ENCODE results near the gene SP6.
A peak's percentile ranks its signal among the peaks of the same experiment; 100 is the strongest.

Gene SP6

GRCh38 chr17:47895856-47896671, 45.1 kb upstream of the SP6 start, which contains the start of gene SP2:
TSS of gene SP2 (plus strand) at chr17:47896236. CDS start at chr17:47896287, 51 bp downstream.
- no peaks in the 10 kb centered on the region for H3K36me3 ChIP-seq (replicated peaks)
- peak; percentile 100 for DNase-seq
- H3K27me3 ChIP-seq (replicated peaks), result no peaks in the 10 kb centered on the region
- peak within 1 kb of the TSS; percentile 98 for H3K27ac ChIP-seq
- TF ChIP-seq CTCF (IDR thresholded peaks at IDR 0.05; ENCODE audit: low read depth, low read length, missing control alignments), result peak; percentile 10
- peak within 1 kb of the TSS; percentile 94 for H3K4me3 ChIP-seq (ENCODE audit: low read depth, low read length)
- in situ Hi-C loops (cut with HindIII; ENCODE audit: low pct_ligation_motif_present, low sequenced_read_pairs), result no loop called here

GRCh38 chr17:47895347-47895855, 44.4 kb upstream of the SP6 start:
- H3K4me3 ChIP-seq (ENCODE audit: low read depth, low read length), result peak overlapping the region; percentile 94
- H3K27ac ChIP-seq, result peak overlapping the region; percentile 47
- no peak for TF ChIP-seq CTCF (IDR thresholded peaks at IDR 0.05; ENCODE audit: low read depth, low read length, missing control alignments)
- no peaks in the 10 kb centered on the region for H3K36me3 ChIP-seq (replicated peaks)
- DNase-seq, result no peak
- in situ Hi-C loops (cut with HindIII; ENCODE audit: low pct_ligation_motif_present, low sequenced_read_pairs), result no loop called here
- no peaks in the 10 kb centered on the region for H3K27me3 ChIP-seq (replicated peaks)

- in situ Hi-C loops (cut with HindIII; ENCODE audit: low pct_ligation_motif_present, low sequenced_read_pairs), result no loop called here
- H3K27me3 ChIP-seq (replicated peaks), result no peaks in the 10 kb centered on the region
- no peak for TF ChIP-seq CTCF (IDR thresholded peaks at IDR 0.05; ENCODE audit: low read depth, low read length, missing control alignments)
- peak overlapping the region; percentile 94 for H3K4me3 ChIP-seq (ENCODE audit: low read depth, low read length)
- H3K36me3 ChIP-seq (replicated peaks), result no peaks in the 10 kb centered on the region
- no peak for DNase-seq
- peak overlapping the region; percentile 47 for H3K27ac ChIP-seq
These were observed 43.8 kb upstream of the SP6 start for GRCh38 chr17:47894498-47895346.

- in situ Hi-C loops (cut with HindIII; ENCODE audit: low pct_ligation_motif_present, low sequenced_read_pairs), result no loop called here
- H3K4me3 ChIP-seq (ENCODE audit: low read depth, low read length), result no peak overlapping the region
- no peaks in the 10 kb centered on the region for H3K27me3 ChIP-seq (replicated peaks)
- DNase-seq, result no peak
- H3K36me3 ChIP-seq (replicated peaks), result no peaks in the 10 kb centered on the region
- no peak for TF ChIP-seq CTCF (IDR thresholded peaks at IDR 0.05; ENCODE audit: low read depth, low read length, missing control alignments)
- H3K27ac ChIP-seq, result no peak overlapping the region
These were observed 40.7 kb upstream of the SP6 start for GRCh38 chr17:47891545-47892088.

GRCh38 chr17:47889734-47890529, 39.0 kb upstream of the SP6 start:
- in situ Hi-C loops (cut with HindIII; ENCODE audit: low pct_ligation_motif_present, low sequenced_read_pairs), result no loop called here
- Histone ChIP-seq H3K4me3 (ENCODE audit: low read depth, low read length) (no peak overlapping the region), H3K36me3 (replicated peaks) (no peaks in the 10 kb centered on the region), H3K27me3 (replicated peaks) (peaks cover 1% of the 10 kb centered on the region), H3K27ac (no peak overlapping the region)
- TF ChIP-seq CTCF (IDR thresholded peaks at IDR 0.05; ENCODE audit: low read depth, low read length, missing control alignments), result peak; percentile 90
- peak; percentile 75 for DNase-seq
